Breast epithelium (tissue), 3 donors: ENCODE measurements around the gene BRD1.

Source experiments
- POLR2A ChIP-seq: fragments of 450-650 bp; IDR thresholded peaks from one replicate; pipeline ENCODE4 v1.6.1; 2016; ENCODE audit warnings: antibody characterized with exemption, mild to moderate bottlenecking, moderate library complexity
- POLR2AphosphoS5 ChIP-seq, 3 donors: sonication (generic); formaldehyde crosslinking; IDR thresholded peaks; one replicate each; pipeline ENCODE4 v1.6.1; 2017; ENCODE audit warnings: antibody characterized with exemption in 3 of 3
- TF ChIP-seq, protein P1 (sequence below), 3 donors: fragments of 450-650 bp; IDR thresholded peaks; one replicate each; pipeline ENCODE4 v1.5.1; 2016 to 2017; ENCODE audit warnings: antibody characterized with exemption in 3 of 3, mild to moderate bottlenecking in 3 of 3, moderate library complexity in 3 of 3

GRCh38 chr22:49849161-49850020 lies 21.7 kb upstream of the BRD1 start:
- no peak for TF ChIP-seq POLR2A
- TF ChIP-seq, protein P1, sequence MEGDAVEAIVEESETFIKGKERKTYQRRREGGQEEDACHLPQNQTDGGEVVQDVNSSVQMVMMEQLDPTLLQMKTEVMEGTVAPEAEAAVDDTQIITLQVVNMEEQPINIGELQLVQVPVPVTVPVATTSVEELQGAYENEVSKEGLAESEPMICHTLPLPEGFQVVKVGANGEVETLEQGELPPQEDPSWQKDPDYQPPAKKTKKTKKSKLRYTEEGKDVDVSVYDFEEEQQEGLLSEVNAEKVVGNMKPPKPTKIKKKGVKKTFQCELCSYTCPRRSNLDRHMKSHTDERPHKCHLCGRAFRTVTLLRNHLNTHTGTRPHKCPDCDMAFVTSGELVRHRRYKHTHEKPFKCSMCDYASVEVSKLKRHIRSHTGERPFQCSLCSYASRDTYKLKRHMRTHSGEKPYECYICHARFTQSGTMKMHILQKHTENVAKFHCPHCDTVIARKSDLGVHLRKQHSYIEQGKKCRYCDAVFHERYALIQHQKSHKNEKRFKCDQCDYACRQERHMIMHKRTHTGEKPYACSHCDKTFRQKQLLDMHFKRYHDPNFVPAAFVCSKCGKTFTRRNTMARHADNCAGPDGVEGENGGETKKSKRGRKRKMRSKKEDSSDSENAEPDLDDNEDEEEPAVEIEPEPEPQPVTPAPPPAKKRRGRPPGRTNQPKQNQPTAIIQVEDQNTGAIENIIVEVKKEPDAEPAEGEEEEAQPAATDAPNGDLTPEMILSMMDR (IDR thresholded peaks at IDR 0.05): no peak
- no peak for TF ChIP-seq POLR2AphosphoS5 (IDR thresholded peaks at IDR 0.05)
